HEK293T (cell line): ENCODE results near the gene KIF17.
"Not testable (repeated sequence)": the region's sequence is repeated elsewhere in the genome, so short reads cannot be mapped to it uniquely, and the experiment has no call there.

Experiments used
- CTBP1 ChIP-seq: fragments of 450-650 bp; IDR thresholded peaks from 2 replicates; pipeline ENCODE4 v1.6.1; 2016; ENCODE audit warnings: borderline replicate concordance
- ELF4 ChIP-seq: fragments of 450-650 bp; IDR thresholded peaks from 2 replicates; pipeline ENCODE4 v1.6.1; 2017; ENCODE audit warnings: antibody characterized with exemption
- FOXA1 ChIP-seq: fragments of 450-650 bp; IDR thresholded peaks from 2 replicates; pipeline ENCODE4 v1.6.1; 2016; ENCODE audit warnings: mild to moderate bottlenecking
- FOXK2 ChIP-seq: fragments of 450-650 bp; IDR thresholded peaks from 2 replicates; pipeline ENCODE4 v1.6.1; 2016; ENCODE audit warnings: mild to moderate bottlenecking
- FOXM1 ChIP-seq: fragments of 450-650 bp; IDR thresholded peaks from 2 replicates; pipeline ENCODE4 v1.6.1; 2017; ENCODE audit warnings: mild to moderate bottlenecking, borderline replicate concordance
- HDGF ChIP-seq: fragments of 450-650 bp; IDR thresholded peaks from 2 replicates; pipeline ENCODE4 v1.6.1; 2017; ENCODE audit warnings: antibody characterized with exemption, borderline replicate concordance
- SUZ12 ChIP-seq: fragments of 450-650 bp; IDR thresholded peaks from 2 replicates; pipeline ENCODE4 v1.6.1; 2016; ENCODE audit warnings: mild to moderate bottlenecking
- TARDBP ChIP-seq: fragments of 450-650 bp; IDR thresholded peaks from 2 replicates; pipeline ENCODE4 v1.6.1; 2016
- ZNF384 ChIP-seq: fragments of 450-650 bp; IDR thresholded peaks from 2 replicates; pipeline ENCODE4 v1.6.1; 2016

- TF ChIP-seq FOXK2, ZNF384, FOXA1, TARDBP, HDGF, CTBP1, SUZ12, FOXM1, ELF4: not testable (repeated sequence)
Observed at GRCh38 chr1:20718343-20718882, 606 bp upstream of the KIF17 start.
